Breast epithelium (tissue), 3 donors: Measurements from ENCODE around the gene FOS.

ENCODE experiments used
- POLR2A ChIP-seq: fragments of 450-650 bp; IDR thresholded peaks from one replicate; pipeline ENCODE4 v1.6.1; 2016; ENCODE audit warnings: antibody characterized with exemption, mild to moderate bottlenecking, moderate library complexity
- POLR2AphosphoS5 ChIP-seq, 3 donors: sonication (generic); formaldehyde crosslinking; IDR thresholded peaks; one replicate each; pipeline ENCODE4 v1.6.1; 2017; ENCODE audit warnings: antibody characterized with exemption in 3 of 3
- TF ChIP-seq, protein P1 (sequence below), 3 donors: fragments of 450-650 bp; IDR thresholded peaks; one replicate each; pipeline ENCODE4 v1.5.1; 2016 to 2017; ENCODE audit warnings: antibody characterized with exemption in 3 of 3, mild to moderate bottlenecking in 3 of 3, moderate library complexity in 3 of 3

DNA sequence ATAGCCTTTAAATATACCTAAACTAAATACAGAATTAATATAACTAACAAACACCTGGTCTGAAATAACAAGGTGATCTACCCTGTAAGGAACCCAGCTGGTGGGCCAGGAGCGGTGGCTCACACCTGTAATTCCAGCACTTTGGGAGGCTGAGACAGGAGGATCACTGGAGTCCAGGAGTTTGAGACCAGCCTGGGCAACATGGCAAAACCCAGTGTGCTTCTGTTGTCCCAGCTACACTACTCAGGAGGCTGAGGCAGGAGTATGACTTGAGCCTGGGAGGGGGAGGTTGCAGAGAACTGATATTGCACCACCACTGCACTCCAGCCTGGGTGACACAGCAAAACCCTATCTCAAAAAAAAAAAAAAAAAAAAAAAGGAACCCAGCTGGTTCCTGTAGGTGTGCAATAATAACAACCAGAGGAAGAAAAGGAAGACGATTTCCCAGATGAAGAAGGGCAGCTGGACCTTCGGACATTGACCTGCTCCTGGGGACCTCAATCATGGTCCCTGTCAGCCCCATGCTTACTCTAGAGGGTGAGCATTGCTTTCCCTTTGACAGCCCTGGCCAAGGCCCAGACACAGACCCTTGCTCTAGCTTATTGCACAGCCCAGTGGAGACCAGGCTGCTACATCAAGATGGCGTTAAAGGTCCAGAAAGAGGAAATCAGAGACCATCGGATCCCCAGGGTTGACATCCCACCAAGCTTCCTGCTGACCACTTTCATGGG is 5.4 kb downstream of the FOS start:
- peak in 1 of 3 donors; percentile 97 for TF ChIP-seq POLR2AphosphoS5 (IDR thresholded peaks at IDR 0.05)
- TF ChIP-seq, protein P1, sequence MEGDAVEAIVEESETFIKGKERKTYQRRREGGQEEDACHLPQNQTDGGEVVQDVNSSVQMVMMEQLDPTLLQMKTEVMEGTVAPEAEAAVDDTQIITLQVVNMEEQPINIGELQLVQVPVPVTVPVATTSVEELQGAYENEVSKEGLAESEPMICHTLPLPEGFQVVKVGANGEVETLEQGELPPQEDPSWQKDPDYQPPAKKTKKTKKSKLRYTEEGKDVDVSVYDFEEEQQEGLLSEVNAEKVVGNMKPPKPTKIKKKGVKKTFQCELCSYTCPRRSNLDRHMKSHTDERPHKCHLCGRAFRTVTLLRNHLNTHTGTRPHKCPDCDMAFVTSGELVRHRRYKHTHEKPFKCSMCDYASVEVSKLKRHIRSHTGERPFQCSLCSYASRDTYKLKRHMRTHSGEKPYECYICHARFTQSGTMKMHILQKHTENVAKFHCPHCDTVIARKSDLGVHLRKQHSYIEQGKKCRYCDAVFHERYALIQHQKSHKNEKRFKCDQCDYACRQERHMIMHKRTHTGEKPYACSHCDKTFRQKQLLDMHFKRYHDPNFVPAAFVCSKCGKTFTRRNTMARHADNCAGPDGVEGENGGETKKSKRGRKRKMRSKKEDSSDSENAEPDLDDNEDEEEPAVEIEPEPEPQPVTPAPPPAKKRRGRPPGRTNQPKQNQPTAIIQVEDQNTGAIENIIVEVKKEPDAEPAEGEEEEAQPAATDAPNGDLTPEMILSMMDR (IDR thresholded peaks at IDR 0.05): no peak
- TF ChIP-seq POLR2A: no peak
